DOHH2 (cell line): ENCODE data around the gene MAP2K6.

Experiments
- H3F3A ChIP-seq: fragments of 200-600 bp; sonication (generic), shearing (Covaris generic); 2 replicates; pipeline ENCODE4 v1.6.0; 2016; ENCODE audit warnings: antibody characterized with exemption, mild to moderate bottlenecking; ENCODE audit not compliant: control insufficient read depth, insufficient read depth
- H3K27ac ChIP-seq: fragments of 200-600 bp; sonication (generic); 2 replicates; pipeline ENCODE4 v1.5.1; 2014; ENCODE audit warnings: low read depth, mild to moderate bottlenecking, low read length, moderate library complexity
- H3K27me3 ChIP-seq: fragments of 200-600 bp; sonication (generic); 2 replicates; pipeline ENCODE4 v1.6.1; 2014; ENCODE audit warnings: mild to moderate bottlenecking, low read length, mixed read lengths; ENCODE audit not compliant: control insufficient read depth
- H3K36me3 ChIP-seq: fragments of 200-600 bp; sonication (generic); 2 replicates; pipeline ENCODE4 v1.6.1; 2014; ENCODE audit warnings: mild to moderate bottlenecking, low read length, moderate library complexity, mixed read lengths; ENCODE audit not compliant: control insufficient read depth
- H3K4me1 ChIP-seq: fragments of 200-600 bp; sonication (generic); 2 replicates; pipeline ENCODE4 v1.6.1; 2014; ENCODE audit warnings: mild to moderate bottlenecking, low read length, mixed read lengths; ENCODE audit not compliant: control insufficient read depth
- H3K4me2 ChIP-seq: fragments of 200-600 bp; sonication (generic); 2 replicates; pipeline ENCODE4 v1.6.0; 2014; ENCODE audit warnings: mild to moderate bottlenecking, low read length, moderate library complexity
- H3K4me3 ChIP-seq: fragments of 200-600 bp; sonication (generic); 2 replicates; pipeline ENCODE4 v1.5.1; 2014; ENCODE audit warnings: mild to moderate bottlenecking, low read length, mixed read lengths
- H3K79me2 ChIP-seq: fragments of 200-600 bp; sonication (generic); 2 replicates; pipeline ENCODE4 v1.6.1; 2014; ENCODE audit warnings: mild to moderate bottlenecking, low read length, mixed read lengths; ENCODE audit not compliant: control insufficient read depth
- H3K9me2 ChIP-seq: fragments of 200-600 bp; sonication (generic); replicated peaks from 2 replicates; pipeline ENCODE4 v1.6.1; 2014; ENCODE audit warnings: mild to moderate bottlenecking, low read length, mixed read lengths; ENCODE audit not compliant: control insufficient read depth
- H3K9me3 ChIP-seq: fragments of 200-600 bp; sonication (generic); 2 replicates; pipeline ENCODE4 v1.6.1; 2014; ENCODE audit warnings: antibody characterized with exemption, low read length, mixed read lengths; ENCODE audit not compliant: control insufficient read depth, insufficient read depth
- H4K20me1 ChIP-seq: fragments of 200-600 bp; sonication (generic); 2 replicates; pipeline ENCODE4 v1.6.0; 2014; ENCODE audit warnings: low read depth, mild to moderate bottlenecking, antibody characterized with exemption, low read length, moderate library complexity; ENCODE audit not compliant: control insufficient read depth, insufficient read depth
- EZH2phosphoT487 ChIP-seq: fragments of 200-600 bp; sonication (generic); IDR thresholded peaks from 2 replicates; pipeline ENCODE4 v1.6.1; 2017; ENCODE audit warnings: borderline replicate concordance, mild to moderate bottlenecking, antibody characterized with exemption, low read length, moderate library complexity, mixed read lengths
- TF ChIP-seq, protein P1 (sequence below): fragments of 200-600 bp; sonication (generic); IDR thresholded peaks from one replicate; pipeline ENCODE4 v1.5.1; 2014; ENCODE audit warnings: antibody characterized with exemption, mild to moderate bottlenecking, low read depth, low read length; ENCODE audit not compliant: poor library complexity, severe bottlenecking

MAP2K6 gene

GRCh38 chr17:69561462-69561861 lies 147.0 kb downstream of the MAP2K6 start:
- no peak overlapping the region for H3K4me2 ChIP-seq
- H3K27ac ChIP-seq, result no peak overlapping the region
- no peak for TF ChIP-seq EZH2phosphoT487
- TF ChIP-seq, protein P1, sequence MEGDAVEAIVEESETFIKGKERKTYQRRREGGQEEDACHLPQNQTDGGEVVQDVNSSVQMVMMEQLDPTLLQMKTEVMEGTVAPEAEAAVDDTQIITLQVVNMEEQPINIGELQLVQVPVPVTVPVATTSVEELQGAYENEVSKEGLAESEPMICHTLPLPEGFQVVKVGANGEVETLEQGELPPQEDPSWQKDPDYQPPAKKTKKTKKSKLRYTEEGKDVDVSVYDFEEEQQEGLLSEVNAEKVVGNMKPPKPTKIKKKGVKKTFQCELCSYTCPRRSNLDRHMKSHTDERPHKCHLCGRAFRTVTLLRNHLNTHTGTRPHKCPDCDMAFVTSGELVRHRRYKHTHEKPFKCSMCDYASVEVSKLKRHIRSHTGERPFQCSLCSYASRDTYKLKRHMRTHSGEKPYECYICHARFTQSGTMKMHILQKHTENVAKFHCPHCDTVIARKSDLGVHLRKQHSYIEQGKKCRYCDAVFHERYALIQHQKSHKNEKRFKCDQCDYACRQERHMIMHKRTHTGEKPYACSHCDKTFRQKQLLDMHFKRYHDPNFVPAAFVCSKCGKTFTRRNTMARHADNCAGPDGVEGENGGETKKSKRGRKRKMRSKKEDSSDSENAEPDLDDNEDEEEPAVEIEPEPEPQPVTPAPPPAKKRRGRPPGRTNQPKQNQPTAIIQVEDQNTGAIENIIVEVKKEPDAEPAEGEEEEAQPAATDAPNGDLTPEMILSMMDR, result no peak

DNA sequence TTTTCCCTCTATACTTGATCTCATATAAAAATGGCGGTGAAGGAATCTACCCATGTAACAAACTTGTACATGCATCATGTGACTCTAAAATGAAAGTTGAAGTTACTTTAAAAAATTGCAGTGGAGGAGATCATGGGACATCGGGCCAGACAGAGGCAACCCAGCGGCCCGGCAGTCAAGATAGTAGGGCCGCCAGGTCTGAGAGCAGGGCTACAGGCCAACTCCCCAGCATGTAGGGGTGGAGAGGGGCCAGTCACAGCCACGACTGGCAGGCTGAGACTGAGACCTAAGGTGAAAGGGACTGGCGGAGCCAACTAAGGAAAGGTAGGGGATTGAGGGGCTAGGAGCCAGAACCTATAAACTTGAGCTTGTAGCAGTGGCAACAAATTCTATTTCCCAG lies 150.9 kb downstream of the MAP2K6 start:
- no peaks in the 10 kb centered on the region for H3K79me2 ChIP-seq
- no peaks in the 10 kb centered on the region for H4K20me1 ChIP-seq
- H3K9me2 ChIP-seq, result no peaks in the 10 kb centered on the region
- peaks cover 20% of the 10 kb centered on the region for H3K4me1 ChIP-seq
- no peaks in the 10 kb centered on the region for H3K36me3 ChIP-seq
- H3F3A ChIP-seq, result no peaks in the 10 kb centered on the region
- TF ChIP-seq, protein P1, result no peak
- no peak for TF ChIP-seq EZH2phosphoT487
- H3K27me3 ChIP-seq, result no peaks in the 10 kb centered on the region
- H3K27ac ChIP-seq, result no peak overlapping the region
- no peak overlapping the region for H3K4me2 ChIP-seq
- no peaks in the 10 kb centered on the region for H3K9me3 ChIP-seq
- H3K4me3 ChIP-seq, result no peak overlapping the region

More at GRCh38 chr17:69561462-69561861, 147.0 kb downstream of the MAP2K6 start:
- H3K36me3 ChIP-seq, result no peaks in the 10 kb centered on the region
- no peaks in the 10 kb centered on the region for H4K20me1 ChIP-seq
- H3K9me3 ChIP-seq, result no peaks in the 10 kb centered on the region
- no peaks in the 10 kb centered on the region for H3F3A ChIP-seq
- H3K4me3 ChIP-seq, result no peak overlapping the region
- H3K4me1 ChIP-seq, result no peaks in the 10 kb centered on the region
- H3K27me3 ChIP-seq, result no peaks in the 10 kb centered on the region
- H3K9me2 ChIP-seq, result no peaks in the 10 kb centered on the region
- H3K79me2 ChIP-seq, result no peaks in the 10 kb centered on the region

DNA sequence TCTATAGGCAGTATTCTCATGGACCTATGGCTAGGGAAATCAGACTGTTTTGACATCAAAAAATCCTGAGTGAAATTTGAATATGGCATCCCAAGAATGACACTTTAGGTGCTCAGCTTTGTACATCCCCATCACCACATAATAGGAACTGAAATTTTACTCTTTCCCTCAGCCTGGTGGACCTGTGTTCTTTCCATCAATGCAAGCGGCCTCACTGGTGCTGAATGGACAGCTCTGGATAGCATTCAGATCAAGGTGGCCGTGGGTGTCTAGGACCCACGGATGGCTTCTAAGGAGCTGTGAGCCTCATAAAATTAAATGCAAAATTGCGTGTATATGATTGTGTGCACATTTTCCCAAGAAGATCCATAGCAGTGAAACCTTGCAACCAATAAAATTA lies 152.6 kb downstream of the MAP2K6 start:
- no peaks in the 10 kb centered on the region for H3K27me3 ChIP-seq

More for the DNA sequence above, 152.6 kb downstream of the MAP2K6 start:
- Histone ChIP-seq H3K9me2 (no peaks in the 10 kb centered on the region), H3K4me1 (peaks cover 37% of the 10 kb centered on the region), H3K9me3 (no peaks in the 10 kb centered on the region), H3K4me3 (no peak overlapping the region), H3K4me2 (no peak overlapping the region), H3K36me3 (no peaks in the 10 kb centered on the region), H3K79me2 (no peaks in the 10 kb centered on the region), H3K27ac (no peak overlapping the region), H4K20me1 (no peaks in the 10 kb centered on the region), H3F3A (no peaks in the 10 kb centered on the region)
- no peak for TF ChIP-seq EZH2phosphoT487
- TF ChIP-seq, protein P1, result no peak
